GM18873 (cell line): ENCODE measurements around the gene DAZAP1.

Experiments
- ATAC-seq: cut with Tn5 transposase; IDR thresholded peaks from one replicate; pipeline ENCODE4 v1.9.1; 2021; ENCODE audit warnings: mild to moderate bottlenecking, moderate library complexity, moderate number of reproducible peaks; ENCODE audit not compliant: unreplicated experiment, low FRiP score

DAZAP1 gene

GRCh38 chr19:1483131-1483978, 76.0 kb downstream of the DAZAP1 start:
- no peak for ATAC-seq

DNA sequence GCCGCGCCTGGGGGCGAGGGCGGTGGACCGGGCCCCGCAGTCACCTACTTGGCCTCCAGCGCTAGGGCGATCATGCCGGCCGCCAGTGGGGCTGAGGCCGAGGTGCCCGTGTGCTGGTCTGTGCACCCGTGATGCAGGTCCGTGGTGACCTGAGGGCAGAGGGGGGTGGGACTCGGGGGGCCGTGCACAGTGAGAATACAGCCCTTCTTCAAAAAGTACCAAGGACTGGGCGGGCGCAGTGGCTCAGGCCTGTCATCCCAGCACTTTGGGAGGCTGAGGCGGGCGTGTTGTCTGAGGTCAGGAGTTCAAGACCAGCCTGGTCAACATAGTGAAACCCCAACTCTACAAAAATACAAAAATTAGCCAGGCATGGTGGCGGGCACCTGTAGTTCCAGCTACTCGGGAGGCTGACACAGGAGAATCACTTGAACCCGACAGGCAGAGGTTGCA, 76.6 kb downstream of the DAZAP1 start:
- no peak for ATAC-seq
